Chondrocyte (in vitro differentiated cells): ENCODE measurements around the gene CD37. TPM values are rescaled to one million over a fixed set of nuclear protein-coding genes. Genes with fewer than 3 reads are reported as not detected.
A peak's percentile ranks its signal among the peaks of the same experiment; 100 is the strongest.
"Not testable (repeated sequence)": the region's sequence is repeated elsewhere in the genome, so short reads cannot be mapped to it uniquely, and the experiment has no call there.

ENCODE experiments used
- DNase-seq: peaks from one replicate; pipeline ENCODE4 v3.0.0; 2021; ENCODE audit warnings: mixed read lengths, low spot score
- H3K27ac Mint-ChIP-seq: one replicate; pipeline ENCODE4 v1.8.0; 2021; ENCODE audit warnings: mild to moderate bottlenecking, moderate library complexity, mixed read lengths; ENCODE audit not compliant: unreplicated experiment
- H3K27me3 Mint-ChIP-seq: 2 replicates; pipeline ENCODE4 v1.8.0; 2021; ENCODE audit warnings: low read depth, mixed read lengths
- H3K36me3 Mint-ChIP-seq: 2 replicates; pipeline ENCODE4 v1.8.0; 2021; ENCODE audit warnings: low read depth, mixed read lengths
- H3K4me1 Mint-ChIP-seq: 2 replicates; pipeline ENCODE4 v1.8.0; 2021; ENCODE audit warnings: low read depth, mild to moderate bottlenecking, mixed read lengths
- H3K4me3 Mint-ChIP-seq: one replicate; pipeline ENCODE4 v1.8.0; 2021; ENCODE audit warnings: mild to moderate bottlenecking, moderate library complexity, mixed read lengths; ENCODE audit not compliant: unreplicated experiment
- H3K9me3 Mint-ChIP-seq: 2 replicates; pipeline ENCODE4 v1.8.0; 2021; ENCODE audit warnings: low read depth, mixed read lengths
- CTCF ChIP-seq: fragments of 200-600 bp; sonication (generic); IDR thresholded peaks from 2 replicates; pipeline ENCODE4 v1.5.0; 2021; ENCODE audit warnings: antibody characterized with exemption, mild to moderate bottlenecking, moderate library complexity
- total RNA-seq: library from RNA; stranded (reverse); gene quantifications from 3 replicates; pipeline ENCODE4 v1.2.1, GENCODE V29; 2021

The CD37 gene
- total RNA-seq, 1 donor from 2014 or later = not detected

GRCh38 chr19:49324801-49325576 lies 10.2 kb upstream of the CD37 start, which contains the start of gene SLC6A16:
SLC6A16 (minus strand) TSS chr19:49325191; CDS start chr19:49311347, 13,844 bp downstream.
- Mint-ChIP-seq H3K4me1 (no peaks in the 10 kb centered on the region), H3K9me3 (peaks cover 16% of the 10 kb centered on the region), H3K4me3 (no peak within 1 kb of the TSS), H3K36me3 (peaks cover 26% of the 10 kb centered on the region), H3K27ac (no peak within 1 kb of the TSS), H3K27me3 (no peaks in the 10 kb centered on the region)
- peak; percentile 67 for DNase-seq
- TF ChIP-seq CTCF = no peak

GRCh38 chr19:49325756-49326155 lies 9.4 kb upstream of the CD37 start:
- peaks cover 13% of the 10 kb centered on the region for H3K9me3 Mint-ChIP-seq
- H3K27me3 Mint-ChIP-seq, H3K4me3 Mint-ChIP-seq, DNase-seq, H3K4me1 Mint-ChIP-seq, H3K27ac Mint-ChIP-seq: not testable (repeated sequence)
- peaks cover 26% of the 10 kb centered on the region for H3K36me3 Mint-ChIP-seq

- Mint-ChIP-seq H3K27ac (no peak overlapping the region), H3K27me3 (no peaks in the 10 kb centered on the region), H3K4me3 (no peak overlapping the region), H3K36me3 (peaks cover 24% of the 10 kb centered on the region), H3K9me3 (peaks cover 9% of the 10 kb centered on the region), H3K4me1 (no peaks in the 10 kb centered on the region)
- TF ChIP-seq CTCF = no peak
- no peak for DNase-seq
Measured at GRCh38 chr19:49326165-49326704, 9.0 kb upstream of the CD37 start.

- DNase-seq = no peak
- peak; percentile 74 for TF ChIP-seq CTCF
- Mint-ChIP-seq H3K4me1 (peaks cover 7% of the 10 kb centered on the region), H3K9me3 (peaks cover 6% of the 10 kb centered on the region), H3K27me3 (no peaks in the 10 kb centered on the region), H3K36me3 (peaks cover 15% of the 10 kb centered on the region), H3K4me3 (no peak overlapping the region), H3K27ac (no peak overlapping the region)
Measured at GRCh38 chr19:49327878-49328544, 7.2 kb upstream of the CD37 start.

GRCh38 chr19:49328741-49329140 lies 6.5 kb upstream of the CD37 start:
- H3K27ac Mint-ChIP-seq = no peak overlapping the region
- no peak for DNase-seq
- H3K27me3 Mint-ChIP-seq = no peaks in the 10 kb centered on the region
- peaks cover 7% of the 10 kb centered on the region for H3K4me1 Mint-ChIP-seq
- H3K36me3 Mint-ChIP-seq = peaks cover 11% of the 10 kb centered on the region
- no peak overlapping the region for H3K4me3 Mint-ChIP-seq
- no peak for TF ChIP-seq CTCF
- no peaks in the 10 kb centered on the region for H3K9me3 Mint-ChIP-seq

- H3K27ac Mint-ChIP-seq, H3K4me3 Mint-ChIP-seq, H3K36me3 Mint-ChIP-seq, H3K27me3 Mint-ChIP-seq, DNase-seq, H3K4me1 Mint-ChIP-seq, H3K9me3 Mint-ChIP-seq: not testable (repeated sequence)
Measured at GRCh38 chr19:49331187-49331586, 4.0 kb upstream of the CD37 start.
